Endothelial cell of umbilical vein (primary cell): Measurements from ENCODE around the gene KDM4B. TPM values are rescaled to one million over a fixed set of nuclear protein-coding genes. Genes with fewer than 3 reads are reported as not detected.

Experiments
- BruUV-seq: library from RNA; stranded (reverse); fragments of 400-500 nt; replicated peaks from 2 replicates; lab custom pipeline; 2021; lab: Mats Ljungman, UMichigan
- CTCF ChIA-PET: fragments of 300-600, 350-600 bp; sonication (Branson Sonifier 250); formaldehyde crosslinking; loops from one replicate; lab custom pipeline; 2021; ENCODE audit warnings: antibody characterized with exemption, inconsistent platforms; lab: Charles Lee
- POLR2A ChIA-PET: fragments of 300-600, 350-600 bp; sonication (Branson Sonifier 250); formaldehyde crosslinking; loops from one replicate; lab custom pipeline; 2021; ENCODE audit warnings: antibody characterized with exemption, inconsistent platforms; lab: Charles Lee
- DNase-seq: peaks from one replicate; pipeline ENCODE4 v3.0.0-alpha.2; 2011; ENCODE audit warnings: low read depth, low spot score
- FAIRE-seq: peaks from 2 replicates; lab custom pipeline; 2011; peaks lifted over from hg19 to GRCh38; lab: Jason Lieb, UNC
- H2AFZ ChIP-seq: 2 replicates; pipeline ENCODE4 v1.6.0; 2012; ENCODE audit warnings: low read depth, low read length, control low read depth, inconsistent platforms
- H3K27ac ChIP-seq: 2 replicates; pipeline ENCODE4 v1.5.1; 2011; ENCODE audit warnings: low read depth, mild to moderate bottlenecking, control low read depth, low read length, moderate library complexity; ENCODE audit not compliant: insufficient read depth
- H3K27me3 ChIP-seq, 2 experiments: 2 replicates each; pipeline versions ENCODE4 v1.6.0 to v1.6.1; 2011; ENCODE audit warnings: low read length in 2 of 2, mixed read lengths in 1 of 2; ENCODE audit not compliant: control insufficient read depth in 2 of 2, insufficient read depth in 2 of 2
- H3K36me3 ChIP-seq, 2 experiments: 2 replicates in 1 of 2; 3 replicates in 1 of 2; pipeline ENCODE4 v1.5.1; 2011; ENCODE audit warnings: low read length in 2 of 2, mild to moderate bottlenecking in 1 of 2, moderate library complexity in 1 of 2; ENCODE audit not compliant: control insufficient read depth in 2 of 2, insufficient read depth in 2 of 2; ENCODE audit errors: extremely low read depth in 1 of 2
- H3K4me1 ChIP-seq: 3 replicates; pipeline ENCODE4 v1.5.1; 2011; ENCODE audit warnings: mild to moderate bottlenecking, low read length; ENCODE audit not compliant: control insufficient read depth, insufficient read depth; ENCODE audit errors: extremely low read depth
- H3K4me2 ChIP-seq: 2 replicates; pipeline ENCODE4 v1.6.1; 2011; ENCODE audit warnings: low read length, control low read depth, mixed read lengths; ENCODE audit not compliant: insufficient read depth
- H3K4me3 ChIP-seq, 3 experiments: fragments of 200-600 bp in 1 of 3; sonication (generic), shearing (Covaris generic) in 1 of 3; replicated peaks in 1 of 3; 2 replicates each; pipeline ENCODE4 v1.5.1; 2011 to 2016; ENCODE audit warnings: control low read depth in 3 of 3, low read length in 3 of 3, mild to moderate bottlenecking in 2 of 3, inconsistent platforms in 1 of 3, low read depth in 1 of 3, moderate library complexity in 1 of 3; ENCODE audit not compliant: insufficient read depth in 1 of 3
- H3K79me2 ChIP-seq: 2 replicates; pipeline ENCODE4 v1.6.0; 2012; ENCODE audit warnings: low read length, inconsistent platforms; ENCODE audit not compliant: control insufficient read depth, insufficient read depth
- H3K9ac ChIP-seq: replicated peaks from 2 replicates; pipeline ENCODE3; 2011; ENCODE audit warnings: low read length, control low read depth; ENCODE audit not compliant: insufficient read depth; ENCODE audit errors: extremely low read depth
- H3K9me1 ChIP-seq: replicated peaks from 3 replicates; pipeline ENCODE4 v1.6.0; 2011; ENCODE audit warnings: mild to moderate bottlenecking, low read length; ENCODE audit not compliant: control insufficient read depth, insufficient read depth; ENCODE audit errors: extremely low read depth
- H3K9me3 ChIP-seq: replicated peaks from 2 replicates; pipeline ENCODE4 v1.5.1; 2012; ENCODE audit warnings: low read length, inconsistent platforms; ENCODE audit not compliant: control insufficient read depth, insufficient read depth
- H4K20me1 ChIP-seq: replicated peaks from 2 replicates; pipeline ENCODE3; 2011; ENCODE audit warnings: mild to moderate bottlenecking, low read length; ENCODE audit not compliant: control insufficient read depth, insufficient read depth; ENCODE audit errors: extremely low read depth
- EZH2 ChIP-seq: IDR thresholded peaks from 2 replicates; pipeline ENCODE4 v1.6.1; 2012; ENCODE audit warnings: borderline replicate concordance, low read depth, mild to moderate bottlenecking, moderate library complexity, low read length, inconsistent platforms; ENCODE audit not compliant: severe bottlenecking
- FOS ChIP-seq: IDR thresholded peaks from 2 replicates; pipeline ENCODE4 v1.6.1; 2011; ENCODE audit warnings: mild to moderate bottlenecking, low read length, moderate library complexity, borderline replicate concordance; ENCODE audit not compliant: insufficient read depth
- GATA2 ChIP-seq: IDR thresholded peaks from 2 replicates; pipeline ENCODE4 v1.7.0; 2011; ENCODE audit warnings: low read depth, mild to moderate bottlenecking, moderate library complexity, mixed read lengths, low read length; ENCODE audit not compliant: insufficient read length, insufficient read depth
- JUN ChIP-seq: IDR thresholded peaks from 2 replicates; pipeline ENCODE4 v1.6.1; 2011; ENCODE audit warnings: borderline replicate concordance, low read depth; ENCODE audit not compliant: insufficient read length, insufficient read depth
- MYC ChIP-seq: IDR thresholded peaks from one replicate; pipeline ENCODE4 v1.6.1; 2011; ENCODE audit warnings: mild to moderate bottlenecking, low read depth, low read length
- POLR2A ChIP-seq: IDR thresholded peaks from 2 replicates; pipeline ENCODE4 v1.6.1; 2012; ENCODE audit warnings: low read depth, mild to moderate bottlenecking, control low read depth, low read length
- POLR2AphosphoS5 ChIP-seq: IDR thresholded peaks from 2 replicates; pipeline ENCODE4 v1.6.1; 2012; ENCODE audit warnings: low read depth, mild to moderate bottlenecking, control low read depth, low read length, moderate library complexity; ENCODE audit not compliant: insufficient read depth
- dilution Hi-C: fragments of 300-500 bp; cut with MboI; formaldehyde crosslinking; loops from one replicate; pipeline ENCODE4 v1.15.0; 2019; ENCODE audit warnings: low sequenced_read_pairs; ENCODE audit not compliant: extremely low pct_ligation_motif_present
- intact Hi-C: fragments of 100-400 bp; cut with micrococcal nuclease; formaldehyde crosslinking; loops from one replicate; pipeline ENCODE4 v1.10.0; 2022
- polyA plus RNA-seq, 4 experiments: library from polyadenylated mRNA; depleted of rRNA in 3 of 4; stranded (reverse) in 3 of 4; unstranded in 1 of 4; fragments of >200 nt; gene quantifications; 2 replicates each; pipeline versions ENCODE4 v1.2.1 to v1.2.3, GENCODE V29; 2011 to 2012; ENCODE audit warnings: missing spikeins in 1 of 4
- total RNA-seq: library from RNA; stranded (reverse); gene quantifications from 2 replicates; pipeline ENCODE4 v1.2.3, GENCODE V29; 2021
- TF ChIP-seq, protein P1 (sequence below): IDR thresholded peaks from 2 replicates; pipeline ENCODE4 v1.6.1; 2011; ENCODE audit not compliant: insufficient read depth, insufficient read length
- TF ChIP-seq, protein P2 (sequence below), 2 donors: IDR thresholded peaks; 1 replicate in 1 of 2; 2 replicates in 1 of 2; pipeline ENCODE4 v1.5.1; 2011; ENCODE audit warnings: low read length in 2 of 2, mild to moderate bottlenecking in 2 of 2, moderate library complexity in 2 of 2, control low read depth in 1 of 2, inconsistent platforms in 1 of 2, low read depth in 1 of 2; ENCODE audit not compliant: insufficient read depth in 1 of 2; ENCODE audit errors: extremely low read depth in 1 of 2

The KDM4B gene
- total and polyA plus RNA-seq, 2 donors (not counting 3 experiments of a cell fraction or from before 2014, with no cell fraction given): 12.4 to 37.2 TPM

DNA sequence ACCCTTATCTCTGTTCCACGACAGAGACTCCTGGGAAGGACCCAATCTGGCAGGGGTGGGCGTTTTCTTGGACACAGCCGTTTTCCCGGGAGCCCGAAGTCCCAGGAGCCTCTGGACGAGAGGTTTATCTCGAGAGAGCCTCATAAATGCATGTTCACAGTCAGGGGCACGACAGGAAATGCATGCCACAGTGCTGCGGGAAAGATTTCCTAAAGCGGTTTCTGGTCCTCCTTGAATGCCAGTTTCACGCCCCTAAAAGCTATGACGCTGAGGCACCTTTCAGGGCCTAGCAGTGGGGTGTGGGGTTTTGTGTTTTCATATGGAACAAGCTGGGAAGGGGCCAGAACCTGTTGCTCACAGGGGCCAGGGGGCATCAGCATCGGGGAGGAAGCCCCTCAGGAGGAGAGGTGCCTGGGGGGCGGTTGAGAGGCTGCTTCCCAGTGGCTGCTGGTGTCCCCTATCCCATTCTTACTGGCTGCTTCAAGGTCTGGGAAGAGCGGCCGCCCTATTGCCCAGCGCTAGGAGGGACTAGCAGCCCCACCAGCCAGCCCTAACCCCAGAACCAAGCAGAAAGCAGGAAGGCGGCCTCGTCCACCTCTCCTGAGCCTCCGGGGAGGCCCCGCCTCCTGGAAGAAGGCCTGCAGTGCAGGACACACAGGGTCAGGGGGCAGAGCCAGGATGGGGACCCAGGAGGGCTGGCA, 157.0 kb downstream of the KDM4B start:
- H3K9me1 ChIP-seq: no peaks in the 10 kb centered on the region
- FAIRE-seq (no peak), DNase-seq (no peak)
- no peaks in the 10 kb centered on the region for H3K4me1 ChIP-seq
- peaks cover 0 to 16% of the 10 kb centered on the region in 2 experiments for H3K36me3 ChIP-seq
- no peak overlapping the region for H3K9ac ChIP-seq
- H4K20me1 ChIP-seq: no peaks in the 10 kb centered on the region
- no peak for TF ChIP-seq FOS
- TF ChIP-seq EZH2: no peak
- TF ChIP-seq, protein P1, sequence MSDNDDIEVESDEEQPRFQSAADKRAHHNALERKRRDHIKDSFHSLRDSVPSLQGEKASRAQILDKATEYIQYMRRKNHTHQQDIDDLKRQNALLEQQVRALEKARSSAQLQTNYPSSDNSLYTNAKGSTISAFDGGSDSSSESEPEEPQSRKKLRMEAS: no peak
- TF ChIP-seq POLR2AphosphoS5: no peak
- no peak for TF ChIP-seq GATA2
- TF ChIP-seq MYC: no peak
- no peak for TF ChIP-seq JUN
- TF ChIP-seq, protein P2, sequence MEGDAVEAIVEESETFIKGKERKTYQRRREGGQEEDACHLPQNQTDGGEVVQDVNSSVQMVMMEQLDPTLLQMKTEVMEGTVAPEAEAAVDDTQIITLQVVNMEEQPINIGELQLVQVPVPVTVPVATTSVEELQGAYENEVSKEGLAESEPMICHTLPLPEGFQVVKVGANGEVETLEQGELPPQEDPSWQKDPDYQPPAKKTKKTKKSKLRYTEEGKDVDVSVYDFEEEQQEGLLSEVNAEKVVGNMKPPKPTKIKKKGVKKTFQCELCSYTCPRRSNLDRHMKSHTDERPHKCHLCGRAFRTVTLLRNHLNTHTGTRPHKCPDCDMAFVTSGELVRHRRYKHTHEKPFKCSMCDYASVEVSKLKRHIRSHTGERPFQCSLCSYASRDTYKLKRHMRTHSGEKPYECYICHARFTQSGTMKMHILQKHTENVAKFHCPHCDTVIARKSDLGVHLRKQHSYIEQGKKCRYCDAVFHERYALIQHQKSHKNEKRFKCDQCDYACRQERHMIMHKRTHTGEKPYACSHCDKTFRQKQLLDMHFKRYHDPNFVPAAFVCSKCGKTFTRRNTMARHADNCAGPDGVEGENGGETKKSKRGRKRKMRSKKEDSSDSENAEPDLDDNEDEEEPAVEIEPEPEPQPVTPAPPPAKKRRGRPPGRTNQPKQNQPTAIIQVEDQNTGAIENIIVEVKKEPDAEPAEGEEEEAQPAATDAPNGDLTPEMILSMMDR (IDR thresholded peaks at IDR 0.05; ENCODE audit: extremely low read depth in 1 of 2, insufficient read depth in 1 of 2, low read depth in 1 of 2, low read length in 2 of 2): no peak
- no peak for TF ChIP-seq POLR2A
- no peaks in the 10 kb centered on the region for H3K79me2 ChIP-seq
- H3K9me3 ChIP-seq: no peaks in the 10 kb centered on the region
- H3K4me2 ChIP-seq: no peak overlapping the region
- H3K4me3 ChIP-seq: no peak overlapping the region
- ChIA-PET CTCF (no interaction called here), POLR2A (no interaction called here)
- intact Hi-C loops (loop anchor here (5.0 kb wide), 1 partner anchor 69 kb away; no protein-coding TSS in a partner anchor), dilution Hi-C loops (no loop called here)
- H3K27ac ChIP-seq: no peak overlapping the region
- H3K27me3 ChIP-seq: no peaks in the 10 kb centered on the region
- no peak overlapping the region for H2AFZ ChIP-seq
- no TSS peak for BruUV-seq
